ENCODE results near the gene MARCKSL1.
A peak's percentile ranks its signal among the peaks of the same experiment; 100 is the strongest.
"Not testable (repeated sequence)": the region's sequence is repeated elsewhere in the genome, so short reads cannot be mapped to it uniquely, and the experiment has no call there.

MARCKSL1 gene, protein sequence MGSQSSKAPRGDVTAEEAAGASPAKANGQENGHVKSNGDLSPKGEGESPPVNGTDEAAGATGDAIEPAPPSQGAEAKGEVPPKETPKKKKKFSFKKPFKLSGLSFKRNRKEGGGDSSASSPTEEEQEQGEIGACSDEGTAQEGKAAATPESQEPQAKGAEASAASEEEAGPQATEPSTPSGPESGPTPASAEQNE

GRCh38 chr1:32335790-32336590 is at the start of gene MARCKSL1:
Gene MARCKSL1, minus strand, starts transcription at chr1:32336233. Its CDS starts 200 bp downstream, at chr1:32336033.
- peak; percentile 60 for DNase-seq (ENCODE audit: low read depth)

- no peak for DNase-seq (ENCODE audit: low read depth)
Measured at GRCh38 chr1:32380057-32380456, 44.0 kb upstream of the MARCKSL1 start.

GRCh38 chr1:32377541-32378220 is 41.6 kb upstream of the MARCKSL1 start:
- DNase-seq (ENCODE audit: low read depth), result no peak

DNA sequence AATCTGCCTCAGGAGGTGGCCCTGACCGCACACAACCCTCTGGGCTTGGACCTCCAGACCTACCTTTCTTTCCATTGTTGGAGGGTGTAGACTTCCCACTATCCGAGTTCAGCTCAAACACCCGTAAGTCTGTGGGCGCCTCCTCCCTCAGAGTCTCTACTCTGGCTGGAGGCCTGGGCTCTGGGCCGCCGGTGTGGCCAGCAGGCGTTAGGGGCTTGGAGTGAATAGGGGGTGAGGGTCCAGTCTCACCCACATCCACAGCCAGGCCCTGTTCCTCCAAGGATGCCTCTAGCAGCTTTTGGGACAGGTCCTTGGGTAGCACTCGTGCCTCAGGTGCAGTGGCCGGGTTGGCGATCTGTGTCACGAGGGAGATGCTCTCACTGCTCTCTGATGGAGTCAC is 40.2 kb upstream of the MARCKSL1 start:
- DNase-seq (ENCODE audit: low read depth), result no peak

GRCh38 chr1:32373996-32374592 is 38.1 kb upstream of the MARCKSL1 start:
- no peak for DNase-seq (ENCODE audit: low read depth)

- DNase-seq (ENCODE audit: low read depth), result no peak
Measured at GRCh38 chr1:32372149-32372756, 36.2 kb upstream of the MARCKSL1 start.

GRCh38 chr1:32367912-32368635 is 32.0 kb upstream of the MARCKSL1 start:
- DNase-seq (ENCODE audit: low read depth), result no peak

DNA sequence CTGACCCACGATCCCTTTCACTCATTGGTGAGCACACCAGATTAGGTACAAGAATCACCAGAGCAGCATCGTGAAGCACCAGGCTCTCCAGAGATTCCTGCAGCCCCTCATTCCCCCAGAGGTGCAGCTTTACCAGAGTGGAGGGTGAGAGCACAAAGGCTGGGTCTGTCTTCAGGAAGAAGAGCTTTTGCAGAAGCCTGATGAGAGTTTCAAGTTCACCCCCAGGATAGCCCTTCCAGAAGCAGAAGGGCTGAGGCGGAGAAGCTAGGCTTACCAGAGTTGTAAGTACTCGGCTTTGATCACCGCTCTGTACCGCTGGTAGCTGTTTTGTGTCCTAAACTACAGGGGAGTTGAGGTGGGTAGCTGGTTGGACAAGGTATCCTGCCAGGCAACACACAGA is 29.4 kb upstream of the MARCKSL1 start:
- no peak for DNase-seq (ENCODE audit: low read depth)

GRCh38 chr1:32364836-32365235 is 28.8 kb upstream of the MARCKSL1 start:
- DNase-seq (ENCODE audit: low read depth), result no peak

DNA sequence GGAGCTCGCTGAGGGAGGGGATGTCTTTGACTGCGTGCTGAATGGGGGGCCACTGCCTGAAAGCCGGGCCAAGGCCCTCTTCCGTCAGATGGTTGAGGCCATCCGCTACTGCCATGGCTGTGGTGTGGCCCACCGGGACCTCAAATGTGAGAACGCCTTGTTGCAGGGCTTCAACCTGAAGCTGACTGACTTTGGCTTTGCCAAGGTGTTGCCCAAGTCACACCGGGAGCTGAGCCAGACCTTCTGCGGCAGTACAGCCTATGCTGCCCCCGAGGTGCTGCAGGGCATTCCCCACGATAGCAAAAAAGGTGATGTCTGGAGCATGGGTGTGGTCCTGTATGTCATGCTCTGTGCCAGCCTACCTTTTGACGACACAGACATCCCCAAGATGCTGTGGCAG is 27.7 kb upstream of the MARCKSL1 start:
- DNase-seq (ENCODE audit: low read depth), result no peak

- no peak for DNase-seq (ENCODE audit: low read depth)
Measured at GRCh38 chr1:32362474-32363313, 26.7 kb upstream of the MARCKSL1 start, which contains the start of the genes FAM229A and TSSK3. Gene FAM229A, minus strand, starts transcription at chr1:32362485. Its CDS starts 394 bp downstream, at chr1:32362091. Gene TSSK3, plus strand, starts transcription at chr1:32362539. Its CDS starts 163 bp downstream, at chr1:32362702.

DNA sequence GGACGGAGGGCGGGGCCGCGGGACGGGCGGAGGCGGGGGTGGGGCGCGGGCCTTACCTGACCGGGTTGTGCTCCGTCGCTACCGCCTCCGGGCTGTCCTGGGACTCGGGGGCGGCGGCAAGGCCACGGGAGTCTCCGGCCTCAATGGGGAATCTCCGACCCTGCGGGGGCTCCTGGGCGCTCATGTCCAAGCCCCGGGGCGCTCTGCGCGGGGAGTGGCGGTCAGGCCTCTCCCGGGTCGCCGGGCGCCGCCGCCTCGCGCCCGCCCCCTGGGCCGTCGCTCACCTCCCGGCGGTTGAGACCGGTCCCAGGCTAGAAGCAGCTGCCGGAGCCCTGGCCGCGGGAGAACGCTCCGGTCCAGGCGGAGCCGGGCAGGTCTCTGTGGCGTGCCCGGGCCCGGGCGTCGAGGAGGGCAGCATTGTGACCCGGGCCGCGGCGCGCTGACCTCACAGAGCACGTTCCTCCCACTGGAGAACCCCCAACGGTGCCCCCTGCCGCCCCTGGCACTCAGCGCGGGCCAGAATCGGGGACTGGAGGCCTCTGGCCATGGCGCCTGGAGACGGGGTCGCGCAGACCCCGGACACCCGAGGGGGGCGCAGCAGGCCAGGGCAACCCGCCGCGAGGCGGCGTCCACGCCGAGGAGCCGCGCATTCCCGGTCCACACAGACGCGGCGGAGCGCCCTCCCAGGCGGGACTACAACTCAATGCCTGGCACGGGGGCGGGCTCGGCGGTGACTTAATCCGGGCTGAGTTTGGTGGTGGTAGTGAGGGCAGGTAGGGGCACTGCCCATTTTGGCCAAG is 25.8 kb upstream of the MARCKSL1 start:
- peak; percentile 37 for DNase-seq (ENCODE audit: low read depth)

DNA sequence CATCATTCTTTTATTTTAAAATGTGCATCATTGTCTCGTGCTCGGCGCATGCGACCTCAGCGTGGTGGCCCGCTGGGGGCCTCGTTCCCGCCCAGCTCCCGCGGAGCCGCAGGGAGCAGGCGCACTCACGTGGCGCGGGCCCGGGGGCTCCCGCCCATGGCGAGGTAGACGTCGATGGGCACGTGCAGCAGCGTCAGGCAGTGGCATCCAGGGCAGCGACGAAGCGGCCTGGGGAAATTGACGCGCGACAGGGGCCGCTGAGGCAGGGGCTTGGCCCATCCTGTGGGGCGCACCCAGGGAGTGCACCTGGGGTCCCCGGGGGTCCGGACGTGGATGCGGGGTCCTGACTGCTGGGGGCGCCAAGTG is 25.3 kb upstream of the MARCKSL1 start:
- DNase-seq (ENCODE audit: low read depth), result no peak

GRCh38 chr1:32358435-32358834 is 22.4 kb upstream of the MARCKSL1 start:
- DNase-seq (ENCODE audit: low read depth), result no peak

GRCh38 chr1:32357614-32358013 is 21.6 kb upstream of the MARCKSL1 start:
- no peak for DNase-seq (ENCODE audit: low read depth)

DNA sequence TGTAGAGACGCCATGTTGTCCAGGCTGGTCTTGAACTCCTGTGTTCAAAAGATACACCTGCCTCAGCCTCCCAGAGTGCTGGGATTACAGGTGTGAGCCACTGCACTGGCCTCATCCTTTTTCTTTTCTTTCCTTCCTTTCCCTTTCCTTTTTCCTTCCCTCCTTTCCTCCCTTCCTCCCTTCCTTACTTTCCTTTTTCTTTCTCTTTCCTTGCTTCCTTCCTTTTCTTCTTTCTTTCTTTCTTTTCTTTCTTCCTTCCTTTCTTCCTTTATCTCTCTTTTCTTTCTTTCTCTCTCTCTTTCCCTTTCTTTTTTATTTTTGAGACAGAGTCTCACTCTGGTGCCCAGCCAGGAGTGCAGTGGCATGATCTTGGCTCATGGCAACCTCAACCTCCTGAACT is 20.4 kb upstream of the MARCKSL1 start:
- no peak for DNase-seq (ENCODE audit: low read depth)

- not testable (repeated sequence) for DNase-seq (ENCODE audit: low read depth)
Measured at GRCh38 chr1:32355778-32356177, 19.7 kb upstream of the MARCKSL1 start.

GRCh38 chr1:32353886-32354570 is 18.0 kb upstream of the MARCKSL1 start:
- peak; percentile 80 for DNase-seq (ENCODE audit: low read depth)

- no peak for DNase-seq (ENCODE audit: low read depth)
Measured at GRCh38 chr1:32353431-32353830, 17.4 kb upstream of the MARCKSL1 start.

Measured in iris pigment epithelial cell (primary cell).